HG02623 (cell line): ENCODE results near the gene OPCML.

Experiments used
- ATAC-seq: cut with Tn5 transposase; IDR thresholded peaks from one replicate; pipeline ENCODE4 v1.9.1; 2021; ENCODE audit warnings: moderate library complexity; ENCODE audit not compliant: unreplicated experiment

OPCML gene

DNA sequence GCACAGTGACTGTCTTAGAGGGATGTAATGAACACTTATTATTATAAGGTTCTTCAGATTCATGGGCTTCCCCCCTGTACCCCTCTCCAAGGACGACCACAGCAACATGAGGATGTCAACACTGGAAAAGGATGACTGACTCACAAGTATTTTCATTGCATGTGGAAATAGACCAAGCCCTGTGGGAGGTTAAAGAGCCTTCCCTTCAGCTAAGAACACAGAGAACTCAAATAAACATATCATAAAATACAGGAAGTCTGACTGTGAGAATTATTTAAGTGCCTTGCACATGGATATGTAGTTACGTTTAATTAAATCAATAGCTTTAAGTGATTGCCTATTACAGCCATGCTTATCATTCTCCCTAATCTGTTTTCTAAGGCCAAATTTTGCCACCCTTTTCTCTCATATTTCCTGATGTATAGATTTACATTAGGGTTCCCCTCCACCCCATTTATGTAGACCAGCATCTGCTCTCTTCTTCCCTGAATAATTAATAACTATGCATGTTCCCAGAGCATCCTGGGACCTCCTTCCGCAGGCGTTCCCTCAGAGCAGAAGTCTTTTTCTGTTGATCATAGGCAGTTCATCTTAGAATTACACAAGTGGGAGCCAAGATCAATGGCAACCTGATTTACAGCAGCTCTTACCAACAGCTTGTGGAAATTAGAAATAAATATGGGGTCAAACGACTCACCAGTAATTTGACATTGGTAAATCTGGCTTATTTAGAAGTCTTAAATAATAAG, 226.9 kb downstream of the OPCML start:
- no peak for ATAC-seq

DNA sequence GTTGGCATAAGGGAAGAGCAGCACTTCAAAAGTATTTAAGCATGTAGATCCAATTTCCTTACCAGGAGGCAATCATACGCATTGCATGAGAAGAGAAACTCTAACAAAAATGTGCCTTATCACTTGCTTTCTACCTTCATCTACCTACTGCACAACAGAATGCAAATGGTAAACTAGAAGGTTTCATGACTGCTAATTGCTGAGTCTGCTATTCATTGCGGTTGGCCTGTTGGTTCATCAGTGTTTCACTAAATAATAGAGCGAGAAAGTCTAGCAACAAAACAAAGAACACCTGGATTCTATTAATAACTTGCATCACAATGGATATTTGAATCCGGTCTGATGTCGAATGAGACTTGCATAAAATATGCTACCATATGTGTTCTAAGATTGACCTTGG, 229.0 kb downstream of the OPCML start:
- ATAC-seq: no peak

GRCh38 chr11:133302056-133302455, 230.2 kb downstream of the OPCML start:
- no peak for ATAC-seq

DNA sequence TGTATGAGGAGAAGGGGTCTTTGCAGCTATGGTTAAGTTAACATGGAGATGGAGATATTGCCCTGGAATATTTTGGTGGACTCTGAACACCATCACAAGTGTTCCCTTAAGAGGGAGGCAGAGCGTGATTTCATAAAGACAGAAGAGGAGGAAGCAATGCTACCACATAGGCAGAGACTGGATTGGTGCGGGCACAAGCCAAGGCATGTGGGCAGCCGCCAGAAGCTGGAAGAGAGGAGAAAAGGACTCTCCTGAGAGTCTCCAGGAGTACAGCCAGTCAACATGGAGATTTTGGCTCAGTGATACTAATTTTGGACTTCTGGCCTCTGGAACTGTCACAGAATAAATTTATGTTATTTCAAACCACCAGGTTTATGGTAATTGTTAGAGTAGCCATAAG, 231.6 kb downstream of the OPCML start:
- no peak for ATAC-seq

GRCh38 chr11:133291780-133292179, 240.5 kb downstream of the OPCML start:
- ATAC-seq: no peak

GRCh38 chr11:133285359-133285758, 246.9 kb downstream of the OPCML start:
- no peak for ATAC-seq

DNA sequence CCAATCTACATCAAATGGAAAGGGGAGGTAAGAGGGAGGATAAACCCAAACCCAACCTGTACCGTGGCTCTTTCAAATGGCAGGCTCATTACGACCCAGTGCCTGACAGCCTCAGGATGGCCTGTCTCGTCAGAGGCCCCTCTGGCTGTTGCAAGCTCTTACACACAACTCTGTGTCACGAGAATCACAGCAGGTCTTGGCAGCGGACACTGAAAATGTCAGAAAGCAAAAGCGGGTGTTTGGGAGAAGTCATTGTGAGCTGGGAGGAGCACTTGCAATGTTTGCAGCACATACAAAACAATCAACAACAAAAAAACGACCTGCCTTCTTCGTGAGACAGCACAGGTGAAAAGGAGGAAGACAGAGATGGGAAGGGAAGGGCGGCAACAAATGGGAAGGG, 248.1 kb downstream of the OPCML start:
- ATAC-seq: no peak

- no peak for ATAC-seq
Observed at GRCh38 chr11:133277886-133278285, 254.4 kb downstream of the OPCML start.

GRCh38 chr11:133271871-133272776, 260.2 kb downstream of the OPCML start:
- no peak for ATAC-seq

GRCh38 chr11:133271206-133271605, 261.1 kb downstream of the OPCML start:
- ATAC-seq: no peak

- ATAC-seq: peak; percentile 93
Observed at GRCh38 chr11:133269267-133269666, 263.0 kb downstream of the OPCML start.

- ATAC-seq: no peak
Observed at GRCh38 chr11:133266986-133267385, 265.3 kb downstream of the OPCML start.

GRCh38 chr11:133265530-133266035, 266.7 kb downstream of the OPCML start:
- ATAC-seq: no peak

- no peak for ATAC-seq
Observed at GRCh38 chr11:133263332-133263731, 269.0 kb downstream of the OPCML start.

- ATAC-seq: no peak
Observed at GRCh38 chr11:133258751-133259150, 273.6 kb downstream of the OPCML start.

DNA sequence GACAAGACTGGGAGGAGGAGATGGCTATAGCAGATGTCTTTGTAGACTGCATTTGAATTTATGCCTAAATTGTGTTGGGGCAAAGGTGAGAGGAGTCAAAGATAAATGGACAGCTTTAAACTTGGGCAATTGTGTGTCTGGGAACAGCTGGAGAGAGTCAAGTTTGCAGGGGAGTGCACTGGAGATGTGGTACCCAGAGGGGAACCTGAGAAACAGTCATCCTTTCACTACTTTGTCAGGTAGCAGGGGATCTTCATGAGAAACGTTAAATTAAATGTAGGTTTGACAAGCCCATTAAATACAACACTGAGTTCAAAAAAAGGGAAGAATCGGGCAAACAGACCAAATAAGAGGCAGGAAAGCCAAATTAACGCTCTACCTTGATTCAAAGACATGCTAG, 277.7 kb downstream of the OPCML start:
- ATAC-seq: no peak

- ATAC-seq: no peak
Observed at GRCh38 chr11:133253570-133253969, 278.7 kb downstream of the OPCML start.

- no peak for ATAC-seq
Observed at GRCh38 chr11:133251841-133252240, 280.5 kb downstream of the OPCML start.

DNA sequence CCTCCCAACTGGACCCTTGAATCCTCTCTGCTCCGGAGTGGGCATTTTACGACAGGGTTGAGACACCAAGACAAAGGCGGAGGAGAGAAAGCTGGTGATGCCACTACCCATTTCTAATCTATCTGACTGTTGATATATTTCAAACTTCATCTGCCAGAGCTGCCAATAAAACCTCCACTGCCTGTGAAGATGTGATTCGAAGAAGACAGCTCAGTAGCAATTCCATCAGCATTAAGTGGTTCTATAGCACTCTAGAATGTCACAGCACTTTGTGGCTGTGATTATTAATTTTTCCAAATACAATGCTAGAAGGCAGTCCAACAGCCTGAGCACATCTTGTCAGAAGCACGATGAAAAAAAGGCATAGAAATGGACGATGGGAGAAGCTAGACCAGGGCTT, 282.8 kb downstream of the OPCML start:
- ATAC-seq: no peak

- no peak for ATAC-seq
Observed at GRCh38 chr11:133249065-133249464, 283.2 kb downstream of the OPCML start.

DNA sequence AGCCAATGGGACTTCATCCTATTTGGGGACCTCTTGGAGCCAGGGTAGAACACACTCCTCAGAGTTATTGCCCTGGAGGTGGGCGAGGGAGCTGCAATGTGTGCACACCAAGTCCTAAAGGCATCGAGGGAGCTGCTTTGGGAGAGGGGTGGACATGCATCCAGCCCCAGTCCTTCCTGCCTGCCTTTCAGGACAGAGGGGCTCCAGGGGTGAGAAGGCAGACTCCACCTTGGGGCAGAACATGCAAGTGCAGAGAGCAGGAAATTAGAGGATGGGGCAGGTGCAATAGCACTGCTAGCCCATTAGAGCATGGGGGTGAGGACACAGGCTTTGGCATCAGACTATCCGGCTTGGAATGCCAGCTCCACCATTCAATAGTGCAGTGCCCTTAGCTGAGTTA, 288.5 kb downstream of the OPCML start:
- ATAC-seq: no peak
